IMR-90 (cell line): ENCODE measurements around the gene SLC6A4. TPM values are rescaled to one million over a fixed set of nuclear protein-coding genes. Genes with fewer than 3 reads are reported as not detected.

Experiments used
- ATAC-seq: fragments of 200-7000 bp; cut with Tn5 transposase; 2 replicates; pipeline ENCODE4 v1.9.1; 2020; ENCODE audit warnings: low read depth, mild to moderate bottlenecking, moderate library complexity
- BruUV-seq: library from RNA; stranded (reverse); fragments of 400-500 nt; replicated peaks from 2 replicates; lab custom pipeline; 2021; lab: Mats Ljungman, UMichigan
- CTCF ChIA-PET: fragments of 300-600 bp; formaldehyde crosslinking; extraction: SDS; loops from one replicate; lab custom pipeline; 2021; ENCODE audit warnings: antibody characterized with exemption; lab: Yijun Ruan, JAX
- POLR2A ChIA-PET: fragments of 300-600 bp; sonication (Branson Sonifier 250); formaldehyde crosslinking; loops from one replicate; lab custom pipeline; 2022; ENCODE audit warnings: antibody characterized with exemption; ENCODE audit not compliant: unreplicated experiment; lab: Charles Lee
- DNase-seq: peaks from one replicate; pipeline ENCODE4 v3.0.0; 2013
- H2AFZ ChIP-seq: replicated peaks from 2 replicates; pipeline ENCODE3; 2013; ENCODE audit warnings: low read length, mild to moderate bottlenecking; ENCODE audit not compliant: poor library complexity
- H2AK5ac ChIP-seq: 2 replicates; pipeline ENCODE4 v1.6.1; 2013; ENCODE audit warnings: low read depth, low read length, inconsistent platforms
- H2AK9ac ChIP-seq: replicated peaks from 2 replicates; pipeline ENCODE3; 2013; ENCODE audit warnings: mild to moderate bottlenecking, low read depth, low read length, moderate library complexity; ENCODE audit not compliant: poor library complexity
- H2BK120ac ChIP-seq: 2 replicates; pipeline ENCODE4 v1.6.1; 2013; ENCODE audit warnings: low read depth, low read length, inconsistent platforms
- H2BK15ac ChIP-seq: 3 replicates; pipeline ENCODE4 v1.6.1; 2013; ENCODE audit warnings: low read depth, low read length, inconsistent platforms
- H2BK20ac ChIP-seq: 2 replicates; pipeline ENCODE4 v1.6.1; 2013; ENCODE audit warnings: low read depth, mild to moderate bottlenecking, inconsistent platforms, low read length, moderate library complexity
- H2BK5ac ChIP-seq: 2 replicates; pipeline ENCODE4 v1.6.1; 2013; ENCODE audit warnings: mild to moderate bottlenecking, low read depth, low read length, inconsistent platforms; ENCODE audit not compliant: poor library complexity, severe bottlenecking
- H3K14ac ChIP-seq: replicated peaks from 2 replicates; pipeline ENCODE4 v1.6.1; 2013; ENCODE audit warnings: low read depth, low read length, inconsistent platforms
- H3K18ac ChIP-seq: 2 replicates; pipeline ENCODE4 v1.6.1; 2013; ENCODE audit warnings: low read depth, low read length, control low read depth
- H3K23ac ChIP-seq: 2 replicates; pipeline ENCODE4 v1.6.1; 2013; ENCODE audit warnings: low read depth, low read length, inconsistent platforms
- H3K27ac ChIP-seq: 2 replicates; pipeline ENCODE4 v1.5.1; 2013; ENCODE audit warnings: mild to moderate bottlenecking, control low read depth, low read length; ENCODE audit not compliant: insufficient read depth
- H3K27me3 ChIP-seq: 2 replicates; pipeline ENCODE4 v1.6.1; 2013; ENCODE audit warnings: low read length; ENCODE audit not compliant: control insufficient read depth, insufficient read depth
- H3K36me3 ChIP-seq: 2 replicates; pipeline ENCODE4 v1.6.1; 2013; ENCODE audit warnings: low read length, mixed read lengths; ENCODE audit not compliant: control insufficient read depth, insufficient read depth
- H3K4ac ChIP-seq: 2 replicates; pipeline ENCODE4 v1.6.1; 2013; ENCODE audit warnings: low read depth, low read length, inconsistent platforms
- H3K4me1 ChIP-seq: 2 replicates; pipeline ENCODE4 v1.6.1; 2013; ENCODE audit warnings: low read length, mixed read lengths; ENCODE audit not compliant: control insufficient read depth, insufficient read depth
- H3K4me2 ChIP-seq: 2 replicates; pipeline ENCODE4 v1.6.1; 2013; ENCODE audit warnings: low read depth, mild to moderate bottlenecking, control low read depth, low read length, moderate library complexity
- H3K4me3 ChIP-seq: 2 replicates; pipeline ENCODE4 v1.5.1; 2013; ENCODE audit warnings: low read depth, mild to moderate bottlenecking, control low read depth, low read length, moderate library complexity; ENCODE audit not compliant: insufficient read depth
- H3K56ac ChIP-seq: 2 replicates; pipeline ENCODE4 v1.6.1; 2013; ENCODE audit warnings: low read length, inconsistent platforms; ENCODE audit not compliant: insufficient read depth; ENCODE audit errors: extremely low read depth
- H3K79me1 ChIP-seq, 2 experiments: 2 replicates each; pipeline ENCODE4 v1.6.1; 2013; ENCODE audit warnings: low read length in 2 of 2, inconsistent platforms in 1 of 2, low read depth in 1 of 2
- H3K9ac ChIP-seq: 2 replicates; pipeline ENCODE4 v1.6.1; 2013; ENCODE audit warnings: low read depth, low read length, control low read depth
- H3K9me1 ChIP-seq: 2 replicates; pipeline ENCODE4 v1.6.1; 2013; ENCODE audit warnings: low read length, inconsistent platforms; ENCODE audit not compliant: insufficient read depth
- H3K9me3 ChIP-seq: 2 replicates; pipeline ENCODE4 v1.6.1; 2013; ENCODE audit warnings: low read length; ENCODE audit not compliant: control insufficient read depth, insufficient read depth
- H4K20me1 ChIP-seq: 2 replicates; pipeline ENCODE4 v1.6.1; 2013; ENCODE audit warnings: low read length, inconsistent platforms; ENCODE audit not compliant: insufficient read depth
- H4K5ac ChIP-seq: 2 replicates; pipeline ENCODE4 v1.6.1; 2013; ENCODE audit warnings: mild to moderate bottlenecking, low read depth, low read length, control low read depth
- H4K8ac ChIP-seq, 2 experiments: 2 replicates each; pipeline ENCODE4 v1.6.1; 2013; ENCODE audit warnings: low read depth in 2 of 2, low read length in 2 of 2, control low read depth in 1 of 2, inconsistent platforms in 1 of 2
- H4K91ac ChIP-seq: 2 replicates; pipeline ENCODE4 v1.6.1; 2013; ENCODE audit warnings: low read depth, low read length, inconsistent platforms; ENCODE audit not compliant: insufficient read depth
- NFE2L2 ChIP-seq: fragments of 150-350 bp; IDR thresholded peaks from 2 replicates; pipeline ENCODE4 v1.6.1; 2016; ENCODE audit warnings: low read depth, mild to moderate bottlenecking, low read length
- WGBS, 2 experiments: methylation state at CpG; one replicate each; pipeline versions ENCODE4 v1.1.5 to v1.1.7; 2013; ENCODE audit warnings: missing lambda C conversion rate in 2 of 2; ENCODE audit not compliant: insufficient read length in 1 of 2; ENCODE audit errors: extremely low coverage in 2 of 2; 5-methylcytosine and 5-hydroxymethylcytosine counted together
- dilution Hi-C: fragments of 300-500 bp; cut with HindIII; formaldehyde crosslinking; loops from one replicate; pipeline ENCODE4 v1.14.3; 2018; ENCODE audit warnings: low sequenced_read_pairs; ENCODE audit not compliant: unreplicated experiment
- in situ Hi-C: fragments of 300-500 bp; cut with MboI; formaldehyde crosslinking; loops from 3 replicates; pipeline ENCODE4 v1.14.3; 2019; ENCODE audit warnings: low sequenced_read_pairs, inconsistent platforms, mixed read lengths
- intact Hi-C: fragments of 100-400 bp; cut with micrococcal nuclease; formaldehyde crosslinking; loops from 2 replicates; pipeline ENCODE4 v1.10.0; 2022
- polyA plus RNA-seq, 3 experiments: library from polyadenylated mRNA; depleted of rRNA; stranded (reverse); fragments of >200 nt; gene quantifications; 2 replicates each; pipeline ENCODE4 v1.2.3, GENCODE V29; 2012; ENCODE audit warnings: low replicate concordance in 1 of 3
- total RNA-seq: library from RNA; depleted of rRNA; stranded (reverse); fragments of >200 nt; gene quantifications from 2 replicates; pipeline ENCODE4 v1.2.3, GENCODE V29; 2012

Gene SLC6A4
- total and polyA plus RNA-seq, 2 of the 4 experiments (the other 2 are of a cell fraction), result under 0.01 TPM; not detected in 1

- dilution Hi-C loops (no loop called here), intact Hi-C loops (loop anchor here (5.0 kb wide), 1 partner anchor 476 kb away; no protein-coding TSS in a partner anchor), in situ Hi-C loops (no loop called here)
- no peak overlapping the region for H3K9ac ChIP-seq
- H2AK5ac ChIP-seq, result no peak overlapping the region
- CTCF ChIA-PET, result no interaction called here
- no peak overlapping the region for H2BK20ac ChIP-seq
- H2AFZ ChIP-seq, result no peak overlapping the region
- DNase-seq, result no peak
- no peak overlapping the region for H3K4me2 ChIP-seq
- BruUV-seq, result no TSS peak
- peaks cover 3% of the 10 kb centered on the region for H3K36me3 ChIP-seq
- no peak overlapping the region for H3K23ac ChIP-seq
- POLR2A ChIA-PET, result no interaction called here
- no peak overlapping the region for H4K8ac ChIP-seq
- H3K9me1 ChIP-seq, result peaks cover 5% of the 10 kb centered on the region
- peaks cover 3% of the 10 kb centered on the region for H3K4me1 ChIP-seq
- H4K91ac ChIP-seq, result no peak overlapping the region
- H2AK9ac ChIP-seq, result no peak overlapping the region
- H2BK5ac ChIP-seq, result no peak overlapping the region
- H3K27ac ChIP-seq, result no peak overlapping the region
- H3K79me1 ChIP-seq, result no peaks in the 10 kb centered on the region; a peak in 1 of 4 replicates
- peaks cover 8% of the 10 kb centered on the region; the same call in 1 of the 2 replicates for H3K27me3 ChIP-seq
- no peak for ATAC-seq
- H2BK120ac ChIP-seq, result no peak overlapping the region
- no peak overlapping the region for H3K18ac ChIP-seq
- H3K4me3 ChIP-seq, result no peak overlapping the region
- no peak overlapping the region for H2BK15ac ChIP-seq
- no peaks in the 10 kb centered on the region for H3K9me3 ChIP-seq
- H4K20me1 ChIP-seq, result no peaks in the 10 kb centered on the region
- H3K14ac ChIP-seq, result no peak overlapping the region
- no peak overlapping the region for H3K4ac ChIP-seq
- WGBS, 2 experiments, result 95% methylated on average over 6 of the region's 8 CpGs; no CpG with 5 or more reads in 1 of the 2 experiments
- H4K5ac ChIP-seq, result no peak overlapping the region
- no peak for TF ChIP-seq NFE2L2
- H3K56ac ChIP-seq, result no peak overlapping the region
These were observed 8.1 kb upstream of the SLC6A4 start for GRCh38 chr17:30243568-30243967.
